Neural crest cell (in vitro differentiated cells): ENCODE data around the gene GBA3. TPM values are rescaled to one million over a fixed set of nuclear protein-coding genes. Genes with fewer than 3 reads are reported as not detected.

Experiments
- DNase-seq: peaks from one replicate; pipeline ENCODE4 v3.0.0; 2021; ENCODE audit warnings: low read depth, mixed read lengths, low spot score
- H3K27ac Mint-ChIP-seq: one replicate; pipeline ENCODE4 v1.8.0; 2021; ENCODE audit warnings: mild to moderate bottlenecking, mixed read lengths; ENCODE audit not compliant: unreplicated experiment
- H3K27me3 Mint-ChIP-seq: 2 replicates; pipeline ENCODE4 v1.8.0; 2021; ENCODE audit warnings: low read depth, mild to moderate bottlenecking, mixed read lengths
- H3K36me3 Mint-ChIP-seq: 2 replicates; pipeline ENCODE4 v1.8.0; 2021; ENCODE audit warnings: low read depth, mild to moderate bottlenecking, mixed read lengths
- H3K4me1 Mint-ChIP-seq: 2 replicates; pipeline ENCODE4 v1.8.0; 2021; ENCODE audit warnings: mixed read lengths
- H3K4me3 Mint-ChIP-seq: one replicate; pipeline ENCODE4 v1.8.0; 2021; ENCODE audit warnings: mild to moderate bottlenecking, mixed read lengths
- H3K9me3 Mint-ChIP-seq: 2 replicates; pipeline ENCODE4 v1.8.0; 2021; ENCODE audit warnings: mixed read lengths
- CTCF ChIP-seq: fragments of 200-600 bp; sonication (generic); conservative IDR thresholded peaks from 2 replicates; pipeline ENCODE4 v1.5.0; 2021; ENCODE audit warnings: antibody characterized with exemption, mild to moderate bottlenecking
- total RNA-seq: library from RNA; stranded (reverse); gene quantifications from 2 replicates; pipeline ENCODE4 v1.2.1, GENCODE V29; 2021

GBA3 gene
- total RNA-seq, 1 donor from 2014 or later, result not detected

- no peaks in the 10 kb centered on the region for H3K4me1 Mint-ChIP-seq
- H3K9me3 Mint-ChIP-seq, result no peaks in the 10 kb centered on the region
- peaks cover 2% of the 10 kb centered on the region for H3K27me3 Mint-ChIP-seq
- no peak overlapping the region for H3K27ac Mint-ChIP-seq
- no peak overlapping the region for H3K4me3 Mint-ChIP-seq
- H3K36me3 Mint-ChIP-seq, result no peaks in the 10 kb centered on the region
- no peak for DNase-seq
- no peak for TF ChIP-seq CTCF
Measured at GRCh38 chr4:22850055-22850454, 157.3 kb downstream of the GBA3 start.

GRCh38 chr4:22850630-22851029, 157.9 kb downstream of the GBA3 start:
- H3K4me3 Mint-ChIP-seq, result no peak overlapping the region
- H3K9me3 Mint-ChIP-seq, result no peaks in the 10 kb centered on the region
- H3K4me1 Mint-ChIP-seq, result no peaks in the 10 kb centered on the region
- no peak for DNase-seq
- H3K27ac Mint-ChIP-seq, result no peak overlapping the region
- peaks cover 2% of the 10 kb centered on the region for H3K27me3 Mint-ChIP-seq
- no peaks in the 10 kb centered on the region for H3K36me3 Mint-ChIP-seq
- TF ChIP-seq CTCF, result no peak

GRCh38 chr4:22857411-22857810, 164.7 kb downstream of the GBA3 start:
- Mint-ChIP-seq H3K27me3 (peaks cover 2% of the 10 kb centered on the region), H3K36me3 (no peaks in the 10 kb centered on the region)
- no peak for TF ChIP-seq CTCF

GRCh38 chr4:22859318-22859717, 166.6 kb downstream of the GBA3 start:
- H3K4me1 Mint-ChIP-seq, result no peaks in the 10 kb centered on the region
- H3K4me3 Mint-ChIP-seq, result no peak overlapping the region
- H3K9me3 Mint-ChIP-seq, result no peaks in the 10 kb centered on the region

More at GRCh38 chr4:22857411-22857810, 164.7 kb downstream of the GBA3 start:
- no peak for DNase-seq
- Mint-ChIP-seq H3K9me3 (no peaks in the 10 kb centered on the region), H3K27ac (no peak overlapping the region), H3K4me1 (no peaks in the 10 kb centered on the region), H3K4me3 (no peak overlapping the region)

More at GRCh38 chr4:22859318-22859717, 166.6 kb downstream of the GBA3 start:
- Mint-ChIP-seq H3K36me3 (no peaks in the 10 kb centered on the region), H3K27me3 (no peaks in the 10 kb centered on the region), H3K27ac (no peak overlapping the region)
- DNase-seq, result no peak
- TF ChIP-seq CTCF, result no peak

Other genes starting within 250 kb of the GBA3 start
- 73.8 and 76.0 TPM in 2 replicates for gene ADGRA3, start 176.9 kb upstream of the GBA3 start, total RNA-seq